Progenitor cell of endocrine pancreas (in vitro differentiated cells): ENCODE measurements around the gene MC1R. TPM values are rescaled to one million over a fixed set of nuclear protein-coding genes. Genes with fewer than 3 reads are reported as not detected.
"Not testable (repeated sequence)": the region's sequence is repeated elsewhere in the genome, so short reads cannot be mapped to it uniquely, and the experiment has no call there.

Experiments used
- DNase-seq: peaks from one replicate; pipeline ENCODE4 v3.0.0; 2021; ENCODE audit warnings: low spot score; ENCODE audit not compliant: unreplicated experiment
- H3K27ac Mint-ChIP-seq: 2 replicates; pipeline ENCODE4 v1.8.0; 2021; ENCODE audit warnings: mild to moderate bottlenecking, moderate library complexity, mixed read lengths
- H3K27me3 Mint-ChIP-seq: 2 replicates; pipeline ENCODE4 v1.8.0; 2021; ENCODE audit warnings: mixed read lengths
- H3K36me3 Mint-ChIP-seq: 2 replicates; pipeline ENCODE4 v1.8.0; 2022; ENCODE audit warnings: mixed read lengths; ENCODE audit not compliant: insufficient read depth
- H3K4me1 Mint-ChIP-seq: 2 replicates; pipeline ENCODE4 v1.8.0; 2021; ENCODE audit warnings: low read depth, mixed read lengths
- H3K4me3 Mint-ChIP-seq: 2 replicates; pipeline ENCODE4 v1.8.0; 2021; ENCODE audit warnings: low read depth, mild to moderate bottlenecking, moderate library complexity, mixed read lengths
- H3K9me3 Mint-ChIP-seq: 2 replicates; pipeline ENCODE4 v1.8.0; 2021; ENCODE audit warnings: low read depth, mixed read lengths
- total RNA-seq: library from RNA; stranded (reverse); gene quantifications from 2 replicates; pipeline ENCODE4 v1.2.1, GENCODE V29; 2021
- TF ChIP-seq, protein P1 (sequence below): fragments of 200-600 bp; sonication (generic); IDR thresholded peaks from one replicate; pipeline ENCODE4 v1.5.0; 2021; ENCODE audit warnings: antibody characterized with exemption, mild to moderate bottlenecking; ENCODE audit not compliant: unreplicated experiment

Gene MC1R
- total RNA-seq, 1 donor from 2014 or later = 4.6 TPM

DNA sequence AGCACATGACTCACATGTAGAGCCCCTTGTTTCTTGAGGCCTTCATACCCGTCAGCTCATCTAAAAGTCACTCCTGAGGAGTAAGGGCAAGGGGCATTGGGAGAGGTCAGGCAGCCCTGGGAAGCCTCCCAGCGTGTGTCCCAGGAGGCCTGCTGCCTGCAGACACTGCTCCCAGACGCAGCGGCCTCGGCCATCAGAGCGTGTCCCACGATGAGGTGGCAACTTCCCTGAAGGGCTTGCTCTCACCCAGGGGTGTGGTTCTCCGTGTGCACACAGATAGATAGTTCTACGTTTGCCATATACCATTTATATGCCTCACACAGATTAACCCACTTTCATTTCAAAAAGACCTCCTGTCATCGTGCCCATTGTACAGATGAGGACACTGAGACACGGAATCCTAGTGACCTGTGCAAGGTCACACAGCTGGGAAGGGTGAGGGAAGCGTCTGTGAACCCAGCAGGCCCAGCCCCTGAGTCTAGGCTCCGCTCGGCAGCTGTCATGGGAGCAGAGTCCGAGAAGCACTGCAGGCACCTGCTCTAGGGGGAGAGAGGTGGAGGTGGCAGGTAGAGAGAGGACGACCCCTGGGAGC, 12.7 kb downstream of the MC1R start:
- TF ChIP-seq, protein P1, sequence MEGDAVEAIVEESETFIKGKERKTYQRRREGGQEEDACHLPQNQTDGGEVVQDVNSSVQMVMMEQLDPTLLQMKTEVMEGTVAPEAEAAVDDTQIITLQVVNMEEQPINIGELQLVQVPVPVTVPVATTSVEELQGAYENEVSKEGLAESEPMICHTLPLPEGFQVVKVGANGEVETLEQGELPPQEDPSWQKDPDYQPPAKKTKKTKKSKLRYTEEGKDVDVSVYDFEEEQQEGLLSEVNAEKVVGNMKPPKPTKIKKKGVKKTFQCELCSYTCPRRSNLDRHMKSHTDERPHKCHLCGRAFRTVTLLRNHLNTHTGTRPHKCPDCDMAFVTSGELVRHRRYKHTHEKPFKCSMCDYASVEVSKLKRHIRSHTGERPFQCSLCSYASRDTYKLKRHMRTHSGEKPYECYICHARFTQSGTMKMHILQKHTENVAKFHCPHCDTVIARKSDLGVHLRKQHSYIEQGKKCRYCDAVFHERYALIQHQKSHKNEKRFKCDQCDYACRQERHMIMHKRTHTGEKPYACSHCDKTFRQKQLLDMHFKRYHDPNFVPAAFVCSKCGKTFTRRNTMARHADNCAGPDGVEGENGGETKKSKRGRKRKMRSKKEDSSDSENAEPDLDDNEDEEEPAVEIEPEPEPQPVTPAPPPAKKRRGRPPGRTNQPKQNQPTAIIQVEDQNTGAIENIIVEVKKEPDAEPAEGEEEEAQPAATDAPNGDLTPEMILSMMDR = no peak
- no peak overlapping the region for H3K4me3 Mint-ChIP-seq
- peaks cover 9% of the 10 kb centered on the region for H3K36me3 Mint-ChIP-seq
- H3K4me1 Mint-ChIP-seq = no peaks in the 10 kb centered on the region
- no peak for DNase-seq
- H3K27me3 Mint-ChIP-seq = no peaks in the 10 kb centered on the region
- H3K27ac Mint-ChIP-seq = no peak overlapping the region
- no peaks in the 10 kb centered on the region for H3K9me3 Mint-ChIP-seq

DNA sequence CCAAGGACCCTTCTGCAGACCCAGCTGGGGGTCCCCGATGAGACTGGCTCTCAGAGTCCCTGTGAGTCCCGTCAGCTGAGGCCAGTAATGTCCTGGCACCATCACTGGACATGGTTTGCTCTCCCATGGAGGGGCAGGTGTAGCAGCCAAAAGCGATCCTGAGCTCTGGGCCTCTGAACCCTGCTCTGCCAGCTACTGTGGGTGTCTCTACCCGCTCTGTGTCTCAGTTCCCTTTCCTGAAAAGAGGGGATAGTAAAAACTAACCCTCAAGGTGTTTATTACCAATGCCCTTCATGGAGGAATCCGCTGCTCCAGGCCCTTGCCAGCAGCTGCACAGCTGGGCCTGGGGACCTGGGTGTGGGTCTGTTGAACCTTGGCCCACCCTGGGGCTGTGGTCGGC, 13.3 kb downstream of the MC1R start:
- TF ChIP-seq, protein P1 = no peak
- H3K27ac Mint-ChIP-seq = no peak overlapping the region
- no peak overlapping the region for H3K4me3 Mint-ChIP-seq
- no peak for DNase-seq
- no peaks in the 10 kb centered on the region for H3K27me3 Mint-ChIP-seq
- no peaks in the 10 kb centered on the region for H3K9me3 Mint-ChIP-seq
- peaks cover 9% of the 10 kb centered on the region for H3K36me3 Mint-ChIP-seq
- H3K4me1 Mint-ChIP-seq = no peaks in the 10 kb centered on the region

DNA sequence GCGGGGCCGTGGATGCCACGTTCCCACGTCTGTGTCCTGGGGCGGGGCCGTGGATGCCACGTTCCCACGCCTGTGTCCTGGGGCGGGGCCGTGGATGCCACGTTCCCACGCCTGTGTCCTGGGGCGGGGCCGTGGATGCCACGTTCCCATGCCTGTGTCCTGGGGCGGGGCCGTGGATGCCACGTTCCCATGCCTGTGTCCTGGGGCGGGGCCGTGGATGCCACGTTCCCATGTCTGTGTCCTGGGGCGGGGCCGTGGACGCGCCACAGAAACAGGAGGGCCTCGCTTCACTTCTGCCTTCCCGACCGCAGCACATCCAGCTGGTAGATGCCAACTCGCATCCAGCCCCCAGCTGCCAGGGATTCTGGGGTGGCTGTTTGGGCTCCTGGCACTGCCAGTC, 15.4 kb downstream of the MC1R start:
- H3K27me3 Mint-ChIP-seq, H3K4me3 Mint-ChIP-seq, H3K27ac Mint-ChIP-seq, H3K4me1 Mint-ChIP-seq, DNase-seq, H3K9me3 Mint-ChIP-seq, H3K36me3 Mint-ChIP-seq: not testable (repeated sequence)

DNA sequence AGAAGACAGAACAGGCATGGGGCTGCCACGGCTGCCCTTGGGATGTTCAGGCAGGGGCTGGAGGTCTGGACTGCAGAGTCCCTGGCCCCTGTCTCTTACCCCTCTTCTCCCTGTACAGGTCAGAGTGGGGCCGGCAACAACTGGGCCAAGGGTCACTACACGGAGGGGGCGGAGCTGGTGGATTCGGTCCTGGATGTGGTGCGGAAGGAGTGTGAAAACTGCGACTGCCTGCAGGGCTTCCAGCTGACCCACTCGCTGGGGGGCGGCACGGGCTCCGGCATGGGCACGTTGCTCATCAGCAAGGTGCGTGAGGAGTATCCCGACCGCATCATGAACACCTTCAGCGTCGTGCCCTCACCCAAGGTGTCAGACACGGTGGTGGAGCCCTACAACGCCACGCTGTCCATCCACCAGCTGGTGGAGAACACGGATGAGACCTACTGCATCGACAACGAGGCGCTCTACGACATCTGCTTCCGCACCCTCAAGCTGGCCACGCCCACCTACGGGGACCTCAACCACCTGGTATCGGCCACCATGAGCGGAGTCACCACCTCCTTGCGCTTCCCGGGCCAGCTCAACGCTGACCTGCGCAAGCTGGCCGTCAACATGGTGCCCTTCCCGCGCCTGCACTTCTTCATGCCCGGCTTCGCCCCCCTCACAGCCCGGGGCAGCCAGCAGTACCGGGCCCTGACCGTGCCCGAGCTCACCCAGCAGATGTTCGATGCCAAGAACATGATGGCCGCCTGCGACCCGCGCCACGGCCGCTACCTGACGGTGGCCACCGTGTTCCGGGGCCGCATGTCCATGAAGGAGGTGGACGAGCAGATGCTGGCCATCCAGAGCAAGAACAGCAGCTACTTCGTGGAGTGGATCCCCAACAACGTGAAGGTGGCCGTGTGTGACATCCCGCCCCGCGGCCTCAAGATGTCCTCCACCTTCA, 16.2 kb downstream of the MC1R start:
- Mint-ChIP-seq H3K27me3 (no peaks in the 10 kb centered on the region), H3K4me3 (no peak overlapping the region), H3K36me3 (peaks cover 9% of the 10 kb centered on the region), H3K9me3 (no peaks in the 10 kb centered on the region), H3K27ac (no peak overlapping the region), H3K4me1 (no peaks in the 10 kb centered on the region)
- no peak for DNase-seq
- TF ChIP-seq, protein P1 = no peak

DNA sequence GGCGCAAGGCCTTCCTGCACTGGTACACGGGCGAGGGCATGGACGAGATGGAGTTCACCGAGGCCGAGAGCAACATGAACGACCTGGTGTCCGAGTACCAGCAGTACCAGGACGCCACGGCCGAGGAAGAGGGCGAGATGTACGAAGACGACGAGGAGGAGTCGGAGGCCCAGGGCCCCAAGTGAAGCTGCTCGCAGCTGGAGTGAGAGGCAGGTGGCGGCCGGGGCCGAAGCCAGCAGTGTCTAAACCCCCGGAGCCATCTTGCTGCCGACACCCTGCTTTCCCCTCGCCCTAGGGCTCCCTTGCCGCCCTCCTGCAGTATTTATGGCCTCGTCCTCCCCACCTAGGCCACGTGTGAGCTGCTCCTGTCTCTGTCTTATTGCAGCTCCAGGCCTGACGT, 17.0 kb downstream of the MC1R start:
- H3K27me3 Mint-ChIP-seq, H3K36me3 Mint-ChIP-seq, DNase-seq, H3K4me1 Mint-ChIP-seq, H3K9me3 Mint-ChIP-seq, H3K4me3 Mint-ChIP-seq, H3K27ac Mint-ChIP-seq: not testable (repeated sequence)

DNA sequence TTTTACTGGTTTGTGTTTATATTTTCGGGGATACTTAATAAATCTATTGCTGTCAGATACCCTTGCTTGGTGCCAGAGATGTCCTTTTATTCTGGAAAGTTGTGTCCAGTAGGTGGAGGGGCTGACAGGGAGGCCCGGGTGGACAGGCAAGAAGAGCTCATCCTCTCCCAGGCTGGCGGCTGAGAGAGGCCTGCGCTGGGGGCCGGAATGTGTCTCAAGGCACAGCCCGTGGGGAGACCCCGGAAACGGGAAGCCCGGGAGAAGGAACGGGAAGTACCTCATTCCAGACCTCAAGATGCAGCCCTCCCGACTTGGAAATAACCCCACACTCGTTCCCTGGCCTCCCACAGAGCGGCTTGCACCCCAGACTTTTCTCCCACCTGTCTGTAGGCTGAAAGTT, 17.4 kb downstream of the MC1R start:
- no peaks in the 10 kb centered on the region for H3K4me1 Mint-ChIP-seq
- H3K27me3 Mint-ChIP-seq = no peaks in the 10 kb centered on the region
- H3K4me3 Mint-ChIP-seq = no peak overlapping the region
- TF ChIP-seq, protein P1 = no peak
- H3K36me3 Mint-ChIP-seq = peaks cover 8% of the 10 kb centered on the region
- no peak overlapping the region for H3K27ac Mint-ChIP-seq
- DNase-seq = no peak
- no peaks in the 10 kb centered on the region for H3K9me3 Mint-ChIP-seq
